DMS79 (cell line): ENCODE data around the gene CHKB.
"Not testable (repeated sequence)": the region's sequence is repeated elsewhere in the genome, so short reads cannot be mapped to it uniquely, and the experiment has no call there.

Experiments used
- DNase-seq: peaks from one replicate; lab custom pipeline; 2025; lab: John Stamatoyannopoulos, UW

The CHKB gene

GRCh38 chr22:50612168-50612527 lies 29.5 kb upstream of the CHKB start:
- DNase-seq, result no peak

GRCh38 chr22:50611341-50612060 lies 28.9 kb upstream of the CHKB start:
- DNase-seq, result no peak

GRCh38 chr22:50610581-50610980 lies 27.9 kb upstream of the CHKB start:
- no peak for DNase-seq

- DNase-seq, result no peak
These were observed 27.4 kb upstream of the CHKB start for GRCh38 chr22:50610041-50610451.

- no peak for DNase-seq
These were observed 26.9 kb upstream of the CHKB start for GRCh38 chr22:50609599-50609998.

- no peak for DNase-seq
These were observed 26.3 kb upstream of the CHKB start for GRCh38 chr22:50608996-50609395.

GRCh38 chr22:50608058-50608840 lies 25.6 kb upstream of the CHKB start:
- not testable (repeated sequence) for DNase-seq

GRCh38 chr22:50607659-50608020 lies 25.0 kb upstream of the CHKB start:
- no peak for DNase-seq

GRCh38 chr22:50606946-50607658 lies 24.5 kb upstream of the CHKB start:
- no peak for DNase-seq

- no peak for DNase-seq
These were observed 23.7 kb upstream of the CHKB start for GRCh38 chr22:50606165-50606945.

GRCh38 chr22:50605613-50606074 lies 23.0 kb upstream of the CHKB start:
- no peak for DNase-seq

- DNase-seq, result no peak
These were observed 22.5 kb upstream of the CHKB start for GRCh38 chr22:50605002-50605612.

- no peak for DNase-seq
These were observed 21.8 kb upstream of the CHKB start for GRCh38 chr22:50604256-50605001.

- DNase-seq, result no peak
These were observed 21.0 kb upstream of the CHKB start for GRCh38 chr22:50603511-50604255.

GRCh38 chr22:50602338-50602700 lies 19.7 kb upstream of the CHKB start:
- DNase-seq, result no peak

GRCh38 chr22:50601669-50602337 lies 19.2 kb upstream of the CHKB start:
- no peak for DNase-seq

GRCh38 chr22:50600967-50601668 lies 18.5 kb upstream of the CHKB start:
- no peak for DNase-seq

GRCh38 chr22:50600538-50600937 lies 17.9 kb upstream of the CHKB start, which contains the start of gene MAPK8IP2:
TSS of gene MAPK8IP2 (plus strand) at chr22:50600793. CDS start at chr22:50600819, 26 bp downstream.
- DNase-seq, result no peak
